ENCODE measurements around the gene SLIT3. TPM values are rescaled to one million over a fixed set of nuclear protein-coding genes. Genes with fewer than 3 reads are reported as not detected.

SLIT3 gene
- total and polyA plus RNA-seq, 2 experiments from 2014 or later: 58.4 to 96.7 TPM

GRCh38 chr5:169196059-169196458 is 104.9 kb downstream of the SLIT3 start:
- H3K4me1 ChIP-seq (ENCODE audit: insufficient read depth): peaks cover 7% of the 10 kb centered on the region
- H3K79me2 ChIP-seq: no peaks in the 10 kb centered on the region
- no peaks in the 10 kb centered on the region for H3K36me3 ChIP-seq (replicated peaks; ENCODE audit: insufficient read depth, low read depth)
- no peak overlapping the region for H3K4me3 ChIP-seq
- H3K27me3 ChIP-seq: no peaks in the 10 kb centered on the region
- no peak overlapping the region for H3K27ac ChIP-seq
- no peak for DNase-seq (ENCODE audit: low spot score)
- WGBS (ENCODE audit: low lambda C conversion rate, missing lambda C conversion rate): 93% methylated on average over 6 of the region's 6 CpGs
- no peak overlapping the region for H2AFZ ChIP-seq
- no peak overlapping the region for H3K4me2 ChIP-seq
- H4K20me1 ChIP-seq (ENCODE audit: insufficient read depth, poor library complexity, severe bottlenecking): no peaks in the 10 kb centered on the region
- no peaks in the 10 kb centered on the region for H3K9me2 ChIP-seq (replicated peaks; ENCODE audit: insufficient read depth)
- H3K9me3 ChIP-seq (ENCODE audit: low read depth): no peaks in the 10 kb centered on the region
- TF ChIP-seq EZH2phosphoT487 (IDR thresholded peaks at IDR 0.05; ENCODE audit: low read depth, severe bottlenecking, unreplicated experiment) (no peak), EZH2 (IDR thresholded peaks at IDR 0.05; ENCODE audit: borderline replicate concordance) (no peak)

DNA sequence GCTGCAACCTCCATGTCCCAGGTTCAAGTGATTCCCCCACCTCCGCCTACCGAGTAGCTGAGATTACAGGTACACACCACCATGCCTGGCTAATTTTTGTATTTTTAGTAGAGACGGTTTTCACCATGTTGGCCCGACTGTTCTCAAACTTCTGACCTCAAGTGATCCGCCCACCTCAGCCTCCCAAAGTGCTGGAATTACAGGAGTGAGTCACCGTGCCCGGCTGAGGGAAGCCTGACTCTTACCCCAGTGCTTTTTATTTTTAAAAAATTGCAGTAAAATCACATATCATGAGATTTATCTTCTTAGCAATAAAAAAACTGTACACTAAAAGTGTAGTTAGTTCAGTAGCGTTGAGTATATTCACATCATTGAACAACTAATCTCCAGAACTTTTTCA is 105.3 kb downstream of the SLIT3 start:
- no peak overlapping the region for H3K27ac ChIP-seq
- no peak overlapping the region for H3K4me2 ChIP-seq
- H3K9me2 ChIP-seq (replicated peaks; ENCODE audit: insufficient read depth): no peaks in the 10 kb centered on the region
- H3K4me3 ChIP-seq: no peak overlapping the region
- 83% methylated on average over 8 of the region's 8 CpGs for WGBS (ENCODE audit: low lambda C conversion rate, missing lambda C conversion rate)
- DNase-seq (ENCODE audit: low spot score): no peak
- H4K20me1 ChIP-seq (ENCODE audit: insufficient read depth, poor library complexity, severe bottlenecking): no peaks in the 10 kb centered on the region
- H3K79me2 ChIP-seq: no peaks in the 10 kb centered on the region
- TF ChIP-seq CTCF (IDR thresholded peaks at IDR 0.05; ENCODE audit: poor library complexity) (no peak), EZH2phosphoT487 (IDR thresholded peaks at IDR 0.05; ENCODE audit: low read depth, severe bottlenecking, unreplicated experiment) (no peak), EZH2 (IDR thresholded peaks at IDR 0.05; ENCODE audit: borderline replicate concordance) (no peak)
- no peak overlapping the region for H2AFZ ChIP-seq
- H3K9me3 ChIP-seq (ENCODE audit: low read depth): no peaks in the 10 kb centered on the region
- no peaks in the 10 kb centered on the region for H3K36me3 ChIP-seq (replicated peaks; ENCODE audit: insufficient read depth, low read depth)
- peaks cover 7% of the 10 kb centered on the region for H3K4me1 ChIP-seq (ENCODE audit: insufficient read depth)
- H3K27me3 ChIP-seq: no peaks in the 10 kb centered on the region

DNA sequence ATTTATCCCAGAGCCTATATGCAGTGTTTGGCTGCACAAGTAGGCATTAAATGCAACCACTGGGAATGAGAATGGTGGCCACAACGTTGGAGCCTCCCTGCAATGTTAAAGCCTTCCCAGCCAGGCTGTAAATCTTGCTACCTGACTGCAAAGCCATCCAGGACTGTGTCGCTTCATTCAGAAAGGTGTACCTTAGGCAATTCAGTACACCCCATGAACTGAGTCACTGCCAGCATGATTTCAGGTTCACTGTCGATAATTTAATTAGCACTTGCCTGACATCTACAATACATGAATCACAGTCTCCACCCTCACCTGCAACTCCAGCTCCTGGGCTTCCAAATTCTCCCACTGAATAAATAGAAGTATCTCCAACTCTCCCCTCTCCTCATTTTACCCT is 108.4 kb downstream of the SLIT3 start:
- TF ChIP-seq EZH2phosphoT487 (IDR thresholded peaks at IDR 0.05; ENCODE audit: low read depth, severe bottlenecking, unreplicated experiment): no peak
- no peak overlapping the region for H3K27ac ChIP-seq
- H3K27me3 ChIP-seq: no peaks in the 10 kb centered on the region
- DNase-seq (ENCODE audit: low spot score): no peak
- no peaks in the 10 kb centered on the region for H3K36me3 ChIP-seq (replicated peaks; ENCODE audit: insufficient read depth, low read depth)
- H3K4me1 ChIP-seq (ENCODE audit: insufficient read depth): peaks cover 7% of the 10 kb centered on the region
- no peaks in the 10 kb centered on the region for H3K9me3 ChIP-seq (ENCODE audit: low read depth)
- no peak overlapping the region for H2AFZ ChIP-seq
- no peak overlapping the region for H3K4me3 ChIP-seq
- H3K9me2 ChIP-seq (replicated peaks; ENCODE audit: insufficient read depth): no peaks in the 10 kb centered on the region
- WGBS (ENCODE audit: low lambda C conversion rate, missing lambda C conversion rate): 68% methylated on average over 3 of the region's 3 CpGs
- no peaks in the 10 kb centered on the region for H4K20me1 ChIP-seq (ENCODE audit: insufficient read depth, poor library complexity, severe bottlenecking)
- H3K4me2 ChIP-seq: no peak overlapping the region
- no peaks in the 10 kb centered on the region for H3K79me2 ChIP-seq

- no peaks in the 10 kb centered on the region for H3K36me3 ChIP-seq (replicated peaks; ENCODE audit: insufficient read depth, low read depth)
- no peak overlapping the region for H3K4me3 ChIP-seq
- H3K9me3 ChIP-seq (ENCODE audit: low read depth): no peaks in the 10 kb centered on the region
- H3K79me2 ChIP-seq: peaks cover 3% of the 10 kb centered on the region
- no peaks in the 10 kb centered on the region for H3K9me2 ChIP-seq (replicated peaks; ENCODE audit: insufficient read depth)
- no peak overlapping the region for H3K27ac ChIP-seq
- no peak overlapping the region for H3K4me2 ChIP-seq
- no peak overlapping the region for H2AFZ ChIP-seq
- WGBS (ENCODE audit: low lambda C conversion rate, missing lambda C conversion rate): 100% methylated on average over 1 of the region's 1 CpG
- no peak for DNase-seq (ENCODE audit: low spot score)
- TF ChIP-seq CTCF (IDR thresholded peaks at IDR 0.05; ENCODE audit: poor library complexity) (no peak), EZH2 (IDR thresholded peaks at IDR 0.05; ENCODE audit: borderline replicate concordance) (no peak), EZH2phosphoT487 (IDR thresholded peaks at IDR 0.05; ENCODE audit: low read depth, severe bottlenecking, unreplicated experiment) (no peak)
- H4K20me1 ChIP-seq (ENCODE audit: insufficient read depth, poor library complexity, severe bottlenecking): peaks cover under 1% of the 10 kb centered on the region
- no peaks in the 10 kb centered on the region for H3K27me3 ChIP-seq
- no peaks in the 10 kb centered on the region for H3K4me1 ChIP-seq (ENCODE audit: insufficient read depth)
These were observed 110.1 kb downstream of the SLIT3 start for GRCh38 chr5:169190849-169191248.
